Stimulated activated CD8-positive, alpha-beta memory T cell treated with anti-CD3 and anti-CD28 coated beads, Interleukin-4, amount 100 ng/mL, for 48 hours (primary cell): ENCODE measurements around the gene FOSB.

ENCODE experiments used
- DNase-seq: peaks from one replicate; pipeline ENCODE4 v3.0.0-alpha.2; 2020

Gene FOSB

DNA sequence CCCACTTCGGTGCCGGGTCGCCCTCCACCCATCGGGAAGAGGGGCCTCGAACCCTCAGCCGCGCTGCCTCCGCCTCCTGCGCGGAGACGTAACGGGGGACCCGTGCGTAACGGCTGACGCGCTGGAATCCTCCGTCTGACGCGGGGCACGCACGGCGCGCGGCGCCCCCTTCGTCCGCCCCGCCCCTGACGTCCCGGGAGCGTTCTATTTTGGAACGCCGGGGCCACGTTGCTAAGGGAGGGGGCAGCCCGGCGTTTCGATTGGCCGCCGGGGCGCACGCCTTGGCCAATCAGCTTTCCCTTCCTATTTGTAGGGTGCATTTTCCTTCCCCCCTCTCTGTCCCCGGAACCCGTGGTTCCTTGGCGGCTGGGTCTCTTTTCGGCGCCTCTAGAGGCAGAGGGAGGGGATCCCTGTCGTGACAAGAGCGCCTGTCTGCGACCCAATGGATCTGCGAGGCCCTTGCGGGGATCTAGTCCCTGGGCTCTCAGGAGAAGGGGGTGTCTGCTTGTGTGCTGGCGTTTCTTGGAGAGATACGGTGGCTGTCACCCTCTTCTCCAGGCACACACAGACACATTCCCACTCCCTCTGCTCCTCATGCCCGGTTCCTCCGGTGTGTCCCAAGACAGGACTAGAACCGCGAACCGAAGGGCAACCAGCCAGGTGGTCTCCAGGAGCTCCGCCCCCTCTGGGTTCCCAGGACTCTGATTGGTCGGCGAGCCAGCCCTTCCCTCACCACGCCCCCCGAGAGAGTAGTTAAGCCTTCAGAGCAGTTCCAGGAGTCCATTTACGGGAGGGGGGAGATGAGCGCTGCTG lies 1.5 kb downstream of the FOSB start:
- DNase-seq, result peak; percentile 96

DNA sequence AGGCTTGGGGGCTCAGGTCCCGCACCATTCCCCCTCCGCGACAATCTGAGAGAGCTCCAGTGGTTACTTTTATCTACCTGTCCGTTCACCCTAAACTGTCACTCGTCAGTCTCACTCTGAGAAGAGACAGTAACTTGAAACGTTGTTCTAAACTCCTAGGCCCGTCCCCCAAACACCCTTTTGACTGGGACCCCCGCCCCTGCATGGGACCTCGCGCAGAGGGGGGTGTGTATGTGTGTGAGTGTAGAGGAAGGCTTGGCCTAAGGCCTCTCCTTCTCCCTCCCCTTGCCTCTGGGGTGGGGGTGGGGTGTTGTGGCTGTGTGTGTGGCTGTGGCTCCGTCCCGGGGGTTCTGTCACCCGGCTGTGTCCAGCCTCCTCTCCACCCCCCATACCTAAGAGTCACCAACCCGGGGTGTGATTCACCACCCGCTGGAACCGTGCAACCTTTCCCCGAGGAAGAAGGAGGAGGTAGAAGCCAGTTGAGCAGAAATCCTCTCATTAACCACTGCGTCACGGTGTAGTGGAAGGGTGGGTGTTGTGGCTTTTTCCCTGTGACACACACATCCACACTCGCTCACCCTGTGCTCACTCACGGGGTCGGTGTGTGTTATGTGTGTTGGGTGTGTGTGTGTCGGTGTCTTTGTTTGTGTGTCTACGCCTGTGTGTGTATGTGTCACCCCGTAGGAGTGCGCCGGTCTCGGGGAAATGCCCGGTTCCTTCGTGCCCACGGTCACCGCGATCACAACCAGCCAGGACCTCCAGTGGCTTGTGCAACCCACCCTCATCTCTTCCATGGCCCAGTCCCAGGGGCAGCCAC lies 2.4 kb downstream of the FOSB start:
- no peak for DNase-seq

DNA sequence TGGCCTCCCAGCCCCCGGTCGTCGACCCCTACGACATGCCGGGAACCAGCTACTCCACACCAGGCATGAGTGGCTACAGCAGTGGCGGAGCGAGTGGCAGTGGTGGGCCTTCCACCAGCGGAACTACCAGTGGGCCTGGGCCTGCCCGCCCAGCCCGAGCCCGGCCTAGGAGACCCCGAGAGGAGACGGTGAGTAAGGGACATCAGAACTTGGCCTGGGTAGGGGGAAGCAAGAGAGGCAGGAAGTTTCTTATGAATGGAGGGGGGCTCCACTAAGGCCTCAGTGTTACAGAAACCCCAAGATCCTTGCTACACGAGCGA lies 2.9 kb downstream of the FOSB start:
- no peak for DNase-seq

DNA sequence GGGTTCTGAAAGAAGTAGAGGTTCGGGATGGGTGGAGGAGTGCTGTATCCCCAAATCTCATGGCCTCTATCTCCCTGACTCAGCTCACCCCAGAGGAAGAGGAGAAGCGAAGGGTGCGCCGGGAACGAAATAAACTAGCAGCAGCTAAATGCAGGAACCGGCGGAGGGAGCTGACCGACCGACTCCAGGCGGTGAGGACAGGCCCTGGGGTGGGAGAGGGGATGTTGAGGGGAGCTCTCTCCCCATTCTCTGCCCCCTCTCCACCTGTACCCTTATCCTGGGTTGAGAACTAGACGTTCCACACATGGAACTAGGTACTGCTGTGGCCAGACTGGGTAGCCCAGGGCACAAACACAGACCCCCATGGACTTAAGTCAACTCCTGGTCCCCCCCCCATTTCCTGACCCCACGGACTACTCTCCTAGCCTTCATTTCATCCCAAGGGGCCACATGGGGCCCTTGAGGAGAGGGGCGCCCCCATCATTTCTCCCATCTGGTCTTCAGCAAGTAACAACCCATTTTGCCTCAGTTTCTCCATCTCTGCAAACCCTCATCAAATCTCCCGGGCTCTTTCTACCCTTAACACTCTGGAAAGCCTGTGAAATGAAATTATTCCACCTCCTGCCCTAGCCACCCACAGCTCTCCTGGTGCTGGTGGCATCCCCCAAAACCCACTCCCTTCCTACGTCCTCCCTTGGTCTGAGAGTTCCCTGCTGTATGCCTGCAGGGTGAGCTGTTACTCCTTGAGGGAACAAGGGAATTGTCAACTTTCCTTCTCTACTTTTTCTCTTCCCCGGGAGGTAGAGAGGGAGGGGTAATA lies 3.5 kb downstream of the FOSB start:
- no peak for DNase-seq

DNA sequence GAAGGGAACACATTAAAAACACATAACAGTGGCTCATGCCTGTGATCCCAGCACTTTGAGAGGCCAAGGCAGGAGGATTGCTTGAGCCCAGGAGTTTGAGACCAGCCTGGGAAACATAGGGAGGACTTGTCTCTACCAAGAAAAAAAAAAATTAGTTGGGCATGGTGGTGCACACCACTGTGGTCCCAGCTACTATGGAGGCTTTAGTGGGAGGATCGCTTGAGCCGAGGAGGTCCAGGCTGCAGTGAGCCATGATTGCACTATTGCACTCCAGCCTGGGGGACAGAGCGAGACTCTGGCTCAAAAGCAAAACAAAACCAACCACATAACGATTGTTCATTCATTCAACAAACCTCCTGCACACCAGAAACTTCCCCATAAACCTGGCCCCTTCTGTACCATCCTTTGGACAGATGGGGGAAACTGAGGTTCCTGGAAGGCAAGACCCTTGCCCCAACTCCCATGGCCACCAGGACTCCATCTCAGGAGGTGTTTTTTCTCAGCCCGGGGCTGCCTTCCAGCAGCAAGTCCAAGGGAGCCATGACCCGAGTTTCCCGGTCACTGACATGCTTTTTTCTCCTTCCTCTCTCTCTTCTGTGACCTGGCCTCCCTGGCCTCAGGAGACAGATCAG lies 4.3 kb downstream of the FOSB start:
- DNase-seq, result no peak

DNA sequence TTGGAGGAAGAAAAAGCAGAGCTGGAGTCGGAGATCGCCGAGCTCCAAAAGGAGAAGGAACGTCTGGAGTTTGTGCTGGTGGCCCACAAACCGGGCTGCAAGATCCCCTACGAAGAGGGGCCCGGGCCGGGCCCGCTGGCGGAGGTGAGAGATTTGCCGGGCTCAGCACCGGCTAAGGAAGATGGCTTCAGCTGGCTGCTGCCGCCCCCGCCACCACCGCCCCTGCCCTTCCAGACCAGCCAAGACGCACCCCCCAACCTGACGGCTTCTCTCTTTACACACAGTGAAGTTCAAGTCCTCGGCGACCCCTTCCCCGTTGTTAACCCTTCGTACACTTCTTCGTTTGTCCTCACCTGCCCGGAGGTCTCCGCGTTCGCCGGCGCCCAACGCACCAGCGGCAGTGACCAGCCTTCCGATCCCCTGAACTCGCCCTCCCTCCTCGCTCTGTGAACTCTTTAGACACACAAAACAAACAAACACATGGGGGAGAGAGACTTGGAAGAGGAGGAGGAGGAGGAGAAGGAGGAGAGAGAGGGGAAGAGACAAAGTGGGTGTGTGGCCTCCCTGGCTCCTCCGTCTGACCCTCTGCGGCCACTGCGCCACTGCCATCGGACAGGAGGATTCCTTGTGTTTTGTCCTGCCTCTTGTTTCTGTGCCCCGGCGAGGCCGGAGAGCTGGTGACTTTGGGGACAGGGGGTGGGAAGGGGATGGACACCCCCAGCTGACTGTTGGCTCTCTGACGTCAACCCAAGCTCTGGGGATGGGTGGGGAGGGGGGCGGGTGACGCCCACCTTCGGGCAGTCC lies 5.0 kb downstream of the FOSB start:
- no peak for DNase-seq

DNA sequence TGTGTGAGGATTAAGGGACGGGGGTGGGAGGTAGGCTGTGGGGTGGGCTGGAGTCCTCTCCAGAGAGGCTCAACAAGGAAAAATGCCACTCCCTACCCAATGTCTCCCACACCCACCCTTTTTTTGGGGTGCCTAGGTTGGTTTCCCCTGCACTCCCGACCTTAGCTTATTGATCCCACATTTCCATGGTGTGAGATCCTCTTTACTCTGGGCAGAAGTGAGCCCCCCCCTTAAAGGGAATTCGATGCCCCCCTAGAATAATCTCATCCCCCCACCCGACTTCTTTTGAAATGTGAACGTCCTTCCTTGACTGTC lies 5.5 kb downstream of the FOSB start:
- DNase-seq, result no peak

DNA sequence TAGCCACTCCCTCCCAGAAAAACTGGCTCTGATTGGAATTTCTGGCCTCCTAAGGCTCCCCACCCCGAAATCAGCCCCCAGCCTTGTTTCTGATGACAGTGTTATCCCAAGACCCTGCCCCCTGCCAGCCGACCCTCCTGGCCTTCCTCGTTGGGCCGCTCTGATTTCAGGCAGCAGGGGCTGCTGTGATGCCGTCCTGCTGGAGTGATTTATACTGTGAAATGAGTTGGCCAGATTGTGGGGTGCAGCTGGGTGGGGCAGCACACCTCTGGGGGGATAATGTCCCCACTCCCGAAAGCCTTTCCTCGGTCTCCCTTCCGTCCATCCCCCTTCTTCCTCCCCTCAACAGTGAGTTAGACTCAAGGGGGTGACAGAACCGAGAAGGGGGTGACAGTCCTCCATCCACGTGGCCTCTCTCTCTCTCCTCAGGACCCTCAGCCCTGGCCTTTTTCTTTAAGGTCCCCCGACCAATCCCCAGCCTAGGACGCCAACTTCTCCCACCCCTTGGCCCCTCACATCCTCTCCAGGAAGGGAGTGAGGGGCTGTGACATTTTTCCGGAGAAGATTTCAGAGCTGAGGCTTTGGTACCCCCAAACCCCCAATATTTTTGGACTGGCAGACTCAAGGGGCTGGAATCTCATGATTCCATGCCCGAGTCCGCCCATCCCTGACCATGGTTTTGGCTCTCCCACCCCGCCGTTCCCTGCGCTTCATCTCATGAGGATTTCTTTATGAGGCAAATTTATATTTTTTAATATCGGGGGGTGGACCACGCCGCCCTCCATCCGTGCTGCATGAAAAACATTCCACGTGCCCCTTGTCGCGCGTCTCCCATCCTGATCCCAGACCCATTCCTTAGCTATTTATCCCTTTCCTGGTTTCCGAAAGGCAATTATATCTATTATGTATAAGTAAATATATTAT lies 6.1 kb downstream of the FOSB start:
- DNase-seq, result no peak

DNA sequence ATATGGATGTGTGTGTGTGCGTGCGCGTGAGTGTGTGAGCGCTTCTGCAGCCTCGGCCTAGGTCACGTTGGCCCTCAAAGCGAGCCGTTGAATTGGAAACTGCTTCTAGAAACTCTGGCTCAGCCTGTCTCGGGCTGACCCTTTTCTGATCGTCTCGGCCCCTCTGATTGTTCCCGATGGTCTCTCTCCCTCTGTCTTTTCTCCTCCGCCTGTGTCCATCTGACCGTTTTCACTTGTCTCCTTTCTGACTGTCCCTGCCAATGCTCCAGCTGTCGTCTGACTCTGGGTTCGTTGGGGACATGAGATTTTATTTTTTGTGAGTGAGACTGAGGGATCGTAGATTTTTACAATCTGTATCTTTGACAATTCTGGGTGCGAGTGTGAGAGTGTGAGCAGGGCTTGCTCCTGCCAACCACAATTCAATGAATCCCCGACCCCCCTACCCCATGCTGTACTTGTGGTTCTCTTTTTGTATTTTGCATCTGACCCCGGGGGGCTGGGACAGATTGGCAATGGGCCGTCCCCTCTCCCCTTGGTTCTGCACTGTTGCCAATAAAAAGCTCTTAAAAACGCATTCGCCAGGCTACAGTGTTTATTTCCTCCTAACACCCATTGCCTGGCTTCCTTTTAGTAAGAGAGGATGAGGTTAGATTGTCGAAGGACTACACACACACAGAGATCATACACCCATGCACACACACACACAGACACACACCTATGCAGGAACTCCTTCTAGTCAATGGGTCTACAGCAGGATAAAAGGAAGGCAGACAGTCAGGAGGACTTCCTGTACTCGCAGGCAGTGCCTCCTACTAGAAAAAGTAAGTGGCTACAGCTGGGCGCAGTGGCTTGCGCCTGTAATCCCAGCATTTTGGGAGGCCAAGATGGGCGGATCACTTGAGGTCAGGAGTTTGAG lies 7.1 kb downstream of the FOSB start:
- no peak for DNase-seq

DNA sequence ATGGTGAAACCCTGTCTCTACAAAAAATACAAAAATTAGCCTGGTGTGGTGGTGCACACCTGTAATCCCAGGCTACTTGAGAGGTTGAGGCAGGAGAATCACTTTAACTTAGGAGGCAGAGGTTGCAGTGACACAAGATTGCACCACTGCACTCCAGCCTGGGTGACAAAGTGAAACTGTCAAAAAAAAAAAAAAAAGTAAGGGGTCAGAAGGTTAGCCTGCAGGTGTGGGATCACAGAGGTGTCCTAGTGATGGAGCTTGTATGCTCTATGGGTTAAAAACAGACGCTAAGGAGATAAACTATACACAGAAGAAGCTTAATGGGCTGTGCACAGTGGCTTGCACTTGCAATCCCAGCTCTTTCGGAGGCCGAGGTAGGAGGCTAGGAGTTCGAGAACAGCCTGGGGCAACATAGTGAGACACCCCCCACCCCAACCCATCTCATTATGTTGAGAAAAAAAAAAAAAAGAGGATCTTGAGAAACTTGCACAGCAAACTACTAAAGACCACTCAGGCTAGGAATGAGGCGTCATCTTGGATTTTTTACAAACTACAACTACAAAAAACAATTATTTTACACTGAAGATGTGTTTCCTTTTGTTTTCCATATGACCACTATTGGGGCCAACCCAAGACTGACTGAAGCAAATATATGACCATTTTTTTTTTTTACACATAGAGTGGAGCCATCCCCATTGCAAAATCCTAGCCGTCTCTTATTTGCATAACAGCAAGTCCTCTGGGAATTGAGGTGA lies 7.9 kb downstream of the FOSB start:
- no peak for DNase-seq

DNA sequence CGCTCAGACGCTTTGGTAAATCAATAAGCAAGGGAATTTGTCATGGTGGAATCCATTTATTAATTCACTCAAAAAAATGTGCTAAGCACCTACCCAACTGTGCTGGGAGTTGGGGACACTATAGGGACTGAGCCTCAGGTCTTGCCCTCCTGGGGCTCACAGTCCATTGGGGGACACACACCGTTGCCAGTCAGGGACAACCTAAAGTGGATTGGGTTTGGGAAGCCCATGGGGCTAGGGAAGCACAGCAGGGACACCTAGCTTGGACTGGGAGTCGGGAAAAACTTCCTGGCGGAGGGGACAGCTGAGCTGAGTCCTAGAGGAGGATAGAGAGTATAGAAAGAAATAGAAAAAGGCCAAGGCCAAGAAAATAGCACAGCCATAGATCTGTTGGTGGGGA lies 8.5 kb downstream of the FOSB start:
- no peak for DNase-seq

DNA sequence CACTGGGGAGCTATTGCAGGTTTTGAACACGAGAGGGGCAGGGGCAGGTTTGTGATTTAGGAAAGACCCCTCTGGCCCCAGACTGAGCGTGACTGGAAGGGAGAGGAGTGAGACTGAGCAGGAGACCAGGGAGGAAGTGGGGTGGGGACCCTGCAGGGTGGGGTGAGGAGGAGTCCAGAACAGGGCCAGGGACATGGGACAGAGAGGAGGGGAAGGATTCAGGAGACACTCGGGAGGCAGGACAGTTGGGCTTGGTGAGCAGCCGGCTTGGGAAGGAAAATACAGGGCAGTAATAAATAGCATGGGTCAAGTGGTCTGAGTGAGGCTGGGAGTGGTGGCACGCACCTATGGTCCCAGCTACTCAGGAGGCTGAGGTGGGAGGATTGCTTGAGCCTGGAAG lies 9.4 kb downstream of the FOSB start:
- DNase-seq, result no peak

DNA sequence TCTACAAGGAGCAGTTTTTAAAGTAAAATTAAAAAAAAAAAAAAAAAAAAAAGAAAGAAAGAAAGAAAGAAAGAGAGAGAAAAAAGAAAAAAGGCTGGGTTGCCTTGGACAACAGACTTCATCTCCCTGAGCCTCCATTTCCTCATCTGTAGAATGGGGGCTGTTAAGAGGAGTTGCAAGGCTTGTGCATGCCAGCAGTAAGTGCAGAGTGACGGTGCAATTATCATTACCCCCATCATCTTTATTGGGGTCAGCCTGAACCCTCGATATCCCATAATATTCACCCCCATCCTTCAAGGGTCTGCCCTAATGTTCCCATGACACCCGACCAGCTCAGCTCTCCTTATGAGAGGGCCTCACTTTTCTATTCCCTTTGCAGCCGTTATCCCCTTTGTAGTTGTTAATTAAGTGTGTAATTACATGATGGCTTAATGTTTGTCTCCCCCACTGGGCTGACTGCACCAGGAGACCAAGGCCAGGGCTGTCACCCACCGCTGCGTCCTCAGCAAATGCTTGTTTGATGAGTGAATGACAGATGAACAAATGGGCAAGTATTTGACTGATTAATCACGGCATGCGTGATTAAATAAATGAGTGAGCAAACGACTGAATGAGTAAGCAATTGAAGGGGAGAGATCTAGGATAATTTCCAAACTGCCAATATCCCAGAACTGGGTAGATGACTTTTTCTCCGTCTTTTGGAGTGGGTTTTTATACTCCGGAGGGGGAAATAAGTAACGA lies 10.1 kb downstream of the FOSB start:
- peak; percentile 53 for DNase-seq

DNA sequence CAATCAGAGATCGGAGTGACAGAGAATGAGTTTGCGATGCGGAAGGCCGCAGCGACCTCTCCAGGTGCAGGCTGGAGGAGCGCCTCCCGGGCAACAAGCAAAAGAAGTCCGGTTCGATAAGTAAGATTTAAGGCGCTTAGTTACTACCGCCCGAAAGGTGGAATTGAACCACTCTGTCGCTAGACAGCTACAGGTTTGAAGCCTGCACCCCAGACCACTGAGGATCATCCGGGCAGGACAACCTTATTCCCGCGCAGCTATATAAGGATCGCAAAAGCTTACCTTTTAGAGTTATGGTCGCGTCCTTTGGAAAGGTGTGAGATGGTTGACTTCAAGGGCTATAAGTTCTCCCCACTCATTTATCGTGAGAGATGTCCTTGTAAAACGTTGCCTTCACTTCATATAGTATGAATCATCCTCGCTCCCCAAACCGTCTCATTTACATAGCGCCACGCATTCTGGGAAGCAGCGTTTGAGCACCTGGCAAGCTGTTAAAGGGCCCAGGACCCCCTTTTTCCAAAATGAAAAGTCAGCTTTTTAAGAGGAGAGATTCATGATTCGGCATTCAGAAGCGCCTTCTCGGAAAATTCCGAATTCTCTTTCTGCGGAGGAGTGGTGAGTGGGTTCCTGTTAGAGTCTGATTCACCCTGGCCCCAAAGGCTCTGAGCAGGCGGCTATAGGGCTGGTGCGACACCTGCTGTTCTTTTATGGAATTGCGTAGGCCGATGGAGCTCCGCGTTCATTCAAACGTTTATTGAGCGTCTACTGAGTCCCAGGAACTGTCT lies 10.8 kb downstream of the FOSB start:
- DNase-seq, result peak; percentile 96

DNA sequence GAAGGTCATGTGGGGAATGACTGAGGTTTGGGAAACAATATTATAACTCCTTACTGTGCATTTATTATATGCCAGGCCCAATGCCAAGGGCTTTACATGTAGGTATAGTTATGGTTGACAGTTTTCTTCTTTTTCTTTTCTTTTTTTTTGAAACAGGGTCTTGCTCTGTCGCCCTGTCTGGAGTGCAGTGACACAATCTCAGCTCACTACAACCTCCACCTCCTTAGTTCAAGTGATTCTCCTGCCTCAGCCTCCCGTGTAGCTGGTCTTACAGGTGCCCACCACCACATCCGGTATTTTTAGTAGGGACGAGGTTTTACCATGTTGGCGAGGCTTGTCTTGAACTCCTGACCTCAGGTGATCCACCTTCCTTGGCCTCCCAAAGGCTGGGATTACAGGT lies 15.2 kb downstream of the FOSB start:
- DNase-seq, result no peak

DNA sequence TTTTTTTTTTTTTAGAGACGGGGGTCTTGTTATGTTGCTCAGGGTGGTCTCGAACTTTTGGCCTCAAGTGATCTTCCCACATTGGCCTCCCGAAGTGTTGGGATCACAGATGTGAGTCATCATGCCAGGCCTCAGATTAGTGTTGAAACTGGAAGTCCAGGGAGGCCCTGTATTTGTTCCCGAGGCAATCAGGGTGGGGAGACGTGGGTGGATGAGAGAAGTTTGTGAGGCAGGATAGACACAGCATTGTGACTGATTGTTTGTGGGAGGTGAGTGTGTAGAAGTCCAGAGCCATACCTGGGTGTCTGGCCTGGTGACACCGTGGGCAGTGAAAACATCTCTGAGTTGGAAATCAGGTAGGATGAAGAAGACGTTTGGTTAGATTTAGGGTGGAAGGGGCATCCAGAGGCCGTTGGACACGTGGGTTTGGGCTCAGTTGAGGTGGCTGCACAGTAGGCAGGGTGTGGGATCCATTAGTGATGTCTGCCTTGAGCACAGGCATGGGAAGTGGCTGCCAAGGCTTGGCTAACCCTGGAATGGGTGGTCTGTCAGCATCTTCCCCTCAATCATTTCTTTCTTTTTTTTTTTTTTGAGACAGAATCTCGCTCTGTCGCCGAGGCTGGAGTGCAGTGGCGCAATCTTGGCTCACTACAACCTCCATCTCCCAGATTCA lies 16.6 kb downstream of the FOSB start:
- no peak for DNase-seq
